ENCODE measurements around the gene TMEM255B. TPM values are rescaled to one million over a fixed set of nuclear protein-coding genes. Genes with fewer than 3 reads are reported as not detected.

TMEM255B gene
- total RNA-seq, 1 donor from 2014 or later = 9.8 TPM

- no peak for DNase-seq (ENCODE audit: missing footprints)
- intact Hi-C loops (cut with DNase I) = no loop called here
- no peak for ATAC-seq
Observed at GRCh38 chr13:113857531-113858195, 98.6 kb downstream of the TMEM255B start.

GRCh38 chr13:113859311-113860050 lies 100.5 kb downstream of the TMEM255B start:
- no peak for ATAC-seq
- intact Hi-C loops (cut with DNase I) = loop anchor here (2.0 to 5.0 kb wide), 2 partner anchors 23 to 43 kb away; no protein-coding TSS in a partner anchor
- no peak for DNase-seq (ENCODE audit: missing footprints)

DNA sequence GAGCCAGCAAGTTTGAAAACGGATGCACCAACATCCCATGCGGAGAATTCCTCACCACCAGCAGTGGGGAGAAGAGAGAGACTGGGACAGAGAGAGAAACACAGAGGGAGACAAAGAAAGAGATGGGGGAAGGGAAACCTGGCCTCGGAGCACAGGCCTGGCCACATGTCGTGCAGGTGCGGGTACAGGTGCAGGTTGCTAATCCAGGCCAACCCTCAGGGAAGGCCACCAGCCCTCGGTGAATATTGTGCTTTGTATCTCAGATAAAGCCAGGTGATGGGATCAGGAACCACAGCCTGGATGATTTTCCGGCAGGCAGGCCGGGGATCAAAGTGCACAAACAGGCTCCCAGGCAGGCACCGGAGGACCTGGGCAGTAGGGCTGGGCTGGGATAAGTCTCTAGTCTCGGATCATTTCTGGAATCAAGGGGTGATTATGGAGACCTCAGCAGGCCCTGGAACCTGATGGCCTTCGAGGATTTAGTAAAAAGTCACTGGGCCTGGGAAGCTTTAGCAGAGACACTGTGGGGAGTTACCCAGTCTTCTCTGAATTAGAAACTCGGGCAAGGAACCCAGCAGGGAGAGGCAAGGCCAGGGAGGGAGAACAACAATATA lies 101.1 kb downstream of the TMEM255B start:
- no peak for DNase-seq (ENCODE audit: missing footprints)
- ATAC-seq = no peak
- intact Hi-C loops (cut with DNase I) = loop anchor here (2.0 to 5.0 kb wide), 2 partner anchors 23 to 42 kb away; no protein-coding TSS in a partner anchor

GRCh38 chr13:113860665-113861432 lies 101.8 kb downstream of the TMEM255B start:
- intact Hi-C loops (cut with DNase I) = loop anchor here (2.0 to 5.0 kb wide), 2 partner anchors 24 to 41 kb away; no protein-coding TSS in a partner anchor
- DNase-seq (ENCODE audit: missing footprints) = no peak

GRCh38 chr13:113861433-113862030 lies 102.5 kb downstream of the TMEM255B start:
- DNase-seq (ENCODE audit: missing footprints) (no peak), ATAC-seq (no peak)
- intact Hi-C loops (cut with DNase I) = loop anchor here (2.0 to 5.0 kb wide), 3 partner anchors 25 to 45 kb away; no protein-coding TSS in a partner anchor

More at GRCh38 chr13:113860665-113861432, 101.8 kb downstream of the TMEM255B start:
- no peak for ATAC-seq

DNA sequence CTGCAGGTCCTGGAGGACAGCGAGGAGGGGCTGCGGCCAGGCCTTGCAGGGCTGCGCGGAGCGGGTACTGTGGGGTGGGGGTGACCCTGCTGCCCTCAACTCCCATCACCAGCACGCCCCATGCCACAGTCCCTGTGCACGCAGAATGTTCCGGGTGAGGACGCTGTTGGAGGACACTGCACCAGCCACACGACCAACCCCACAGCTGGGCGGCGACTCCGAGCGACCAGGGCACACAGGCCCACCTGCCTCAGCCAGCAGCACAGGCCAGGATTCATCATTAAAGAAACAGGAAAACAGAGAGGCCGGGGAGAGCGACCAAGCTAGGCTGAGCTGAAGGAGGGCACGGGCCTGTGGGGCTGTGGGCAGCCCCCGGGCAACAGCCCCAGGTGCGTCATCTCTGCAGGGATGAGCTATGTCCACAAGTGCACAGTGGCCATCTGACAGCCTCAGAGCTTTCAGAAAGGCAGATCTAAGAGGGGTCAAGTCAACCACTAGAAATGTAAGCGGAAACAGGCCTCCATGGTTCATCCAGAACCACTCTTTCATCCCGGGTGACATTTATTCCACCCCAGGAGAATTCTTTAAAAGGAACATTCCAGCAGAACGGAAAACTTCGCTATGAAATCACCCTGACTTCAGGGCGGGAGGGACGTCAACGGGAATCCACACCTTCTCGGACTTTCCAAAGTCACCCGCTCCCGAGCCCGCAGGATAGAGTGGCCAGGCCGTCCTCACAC lies 103.3 kb downstream of the TMEM255B start:
- no peak for DNase-seq (ENCODE audit: missing footprints)
- ATAC-seq = no peak
- intact Hi-C loops (cut with DNase I) = loop anchor here (2.0 to 5.0 kb wide), 2 partner anchors 40 to 46 kb away; no protein-coding TSS in a partner anchor

- intact Hi-C loops (cut with DNase I) = loop anchor here (2.0 to 5.0 kb wide), 2 partner anchors 39 to 46 kb away; no protein-coding TSS in a partner anchor
- DNase-seq (ENCODE audit: missing footprints) = no peak
- peak; percentile 51 for ATAC-seq
Observed at GRCh38 chr13:113862931-113863523, 104.0 kb downstream of the TMEM255B start.

GRCh38 chr13:113863524-113864272 lies 104.7 kb downstream of the TMEM255B start, which contains the start of gene GAS6:
Gene GAS6, minus strand, starts transcription at chr13:113864076. Its CDS starts 156 bp downstream, at chr13:113863920.
- intact Hi-C loops (cut with DNase I) = loop anchor here (1.0 to 5.0 kb wide), 3 partner anchors 19 to 47 kb away; no protein-coding TSS in a partner anchor
- no peak for DNase-seq (ENCODE audit: missing footprints)
- peak; percentile 76 for ATAC-seq

- ATAC-seq = no peak
- intact Hi-C loops (cut with DNase I) = loop anchor here (1.0 to 5.0 kb wide), 2 partner anchors 18 to 38 kb away; no protein-coding TSS in a partner anchor
Observed at GRCh38 chr13:113864273-113864890, 105.4 kb downstream of the TMEM255B start.

GRCh38 chr13:113865427-113865826 lies 106.4 kb downstream of the TMEM255B start:
- no peak for DNase-seq (ENCODE audit: missing footprints)
- ATAC-seq = no peak
- intact Hi-C loops (cut with DNase I) = no loop called here

More at GRCh38 chr13:113864273-113864890, 105.4 kb downstream of the TMEM255B start:
- no peak for DNase-seq (ENCODE audit: missing footprints)

Other genes with a start within 250 kb of the TMEM255B start
- 46.7 TPM for gene TFDP1, start 174.5 kb upstream of the TMEM255B start, total RNA-seq
- gene ATP4B, start 101.0 kb upstream of the TMEM255B start, total RNA-seq = not detected
- gene GRK1, start 92.0 kb upstream of the TMEM255B start, total RNA-seq = 0.11 TPM
- 189 TPM for gene GAS6, start 104.8 kb downstream of the TMEM255B start, total RNA-seq
- 0.32 TPM for gene C13orf46, start 214.8 kb downstream of the TMEM255B start, total RNA-seq